ENCODE results near the gene TRAT1.

- TF ChIP-seq POLR2A (IDR thresholded peaks at IDR 0.05) (no peak), CTCF (IDR thresholded peaks at IDR 0.05 in 4 of 5, conservative IDR thresholded peaks at IDR 0.05 in 1 of 5) (no peak)
Observed at GRCh38 chr3:108887121-108887520, 64.5 kb downstream of the TRAT1 start.
